BLaER1 treated with 17β-estradiol and CSF1 and Interleukin-3, amounts not matched to agents 10 nM and 100 nM (cell line): ENCODE data around the gene PADI6.
"Not testable (repeated sequence)": the region's sequence is repeated elsewhere in the genome, so short reads cannot be mapped to it uniquely, and the experiment has no call there.

Experiments
- H3K27ac ChIP-seq, 11 experiments: shearing (Covaris generic); formaldehyde crosslinking; 2 replicates each; pipeline ENCODE4 v1.8.1; 2022
- H3K27me3 ChIP-seq, 11 experiments: shearing (Covaris generic); formaldehyde crosslinking; 2 replicates each; pipeline ENCODE4 v1.8.1; 2022
- H3K36me3 ChIP-seq, 11 experiments: shearing (Covaris generic); formaldehyde crosslinking; 2 replicates each; pipeline ENCODE4 v1.8.1; 2022
- H3K4me1 ChIP-seq, 10 experiments: shearing (Covaris generic); formaldehyde crosslinking; 2 replicates each; pipeline ENCODE4 v1.8.1; 2022
- H3K4me2 ChIP-seq, 11 experiments: shearing (Covaris generic); formaldehyde crosslinking; 2 replicates each; pipeline ENCODE4 v1.8.1; 2022
- H3K4me3 ChIP-seq, 10 experiments: shearing (Covaris generic); formaldehyde crosslinking; 2 replicates each; pipeline ENCODE4 v1.8.1; 2022
- H3K9ac ChIP-seq, 11 experiments: shearing (Covaris generic); formaldehyde crosslinking; 2 replicates each; pipeline ENCODE4 v1.8.1; 2022
- H3K9me3 ChIP-seq, 11 experiments: shearing (Covaris generic); formaldehyde crosslinking; replicated peaks in 1 of 11; 2 replicates each; pipeline ENCODE4 v1.8.1; 2022
- H4K20me1 ChIP-seq, 11 experiments: shearing (Covaris generic); formaldehyde crosslinking; 2 replicates each; pipeline ENCODE4 v1.8.1; 2022
- Cebpa-rat ChIP-seq, 11 experiments: shearing (Covaris generic); IDR thresholded peaks; 2 replicates each; pipeline ENCODE4 v1.8.1; 2022

The PADI6 gene

GRCh38 chr1:17405898-17406759, 34.1 kb downstream of the PADI6 start:
- peaks cover 0 to 15% (median 0%) of the 10 kb centered on the region in 10 experiments; a peak in 6 of 20 replicates for H3K4me1 ChIP-seq
- TF ChIP-seq Cebpa-rat (IDR thresholded peaks at IDR 0.05) = no peak
- H3K9me3 ChIP-seq = no peaks in the 10 kb centered on the region
- H3K27me3 ChIP-seq = no peaks in the 10 kb centered on the region
- no peak overlapping the region for H3K4me2 ChIP-seq
- H3K4me3 ChIP-seq = no peak overlapping the region
- no peak overlapping the region for H3K9ac ChIP-seq
- peaks cover 44 to 60% (median 54%) of the 10 kb centered on the region in 11 experiments for H3K36me3 ChIP-seq
- peaks cover 31 to 98% (median 78%) of the 10 kb centered on the region in 11 experiments; a peak in 21 of 22 replicates for H4K20me1 ChIP-seq
- H3K27ac ChIP-seq = no peak overlapping the region

DNA sequence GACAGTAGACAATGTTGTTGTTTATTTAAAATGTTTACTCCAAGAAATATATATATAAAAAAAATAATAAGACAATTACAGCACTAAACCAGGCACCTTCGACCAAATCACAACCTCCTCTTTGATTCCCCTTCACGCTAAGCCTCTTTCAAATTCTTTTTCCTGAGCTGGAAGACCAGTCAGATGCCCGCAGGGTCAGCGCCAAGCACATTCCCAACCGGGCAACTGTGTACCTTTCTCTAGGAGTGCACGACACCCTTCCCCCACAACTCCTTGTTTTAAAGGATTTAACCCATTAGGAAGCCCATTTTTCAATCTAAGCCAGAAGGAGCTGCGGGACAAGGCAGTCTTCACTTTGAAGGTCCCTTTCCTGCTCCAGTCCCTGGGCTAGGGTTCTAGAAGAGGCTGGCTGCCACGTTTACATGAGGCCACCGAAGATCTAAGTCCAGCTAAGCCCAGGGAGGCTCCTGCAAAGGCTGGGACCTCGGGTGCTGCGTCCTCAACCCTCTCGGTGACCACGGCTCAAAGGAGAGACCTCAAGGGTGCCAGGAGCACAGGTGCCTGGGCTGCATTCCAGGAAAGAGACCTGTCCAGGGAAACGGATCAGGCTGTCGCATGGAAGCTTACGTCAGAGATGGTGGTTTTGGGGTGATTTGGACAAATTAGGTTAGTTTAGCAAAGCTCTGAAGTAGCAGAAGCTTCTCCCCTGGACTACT, 34.9 kb downstream of the PADI6 start:
- not testable (repeated sequence) for H3K9me3 ChIP-seq, H3K9ac ChIP-seq, H3K4me2 ChIP-seq, H3K27ac ChIP-seq, H3K4me3 ChIP-seq, H3K27me3 ChIP-seq
- Histone ChIP-seq H4K20me1 (peaks cover 35 to 98% (median 86%) of the 10 kb centered on the region in 11 experiments; a peak in 21 of 22 replicates), H3K36me3 (peaks cover 52 to 68% (median 62%) of the 10 kb centered on the region in 11 experiments), H3K4me1 (peaks cover 0 to 15% (median 0%) of the 10 kb centered on the region in 10 experiments; a peak in 6 of 20 replicates)

- H3K4me1 ChIP-seq = peaks cover 0 to 15% (median 0%) of the 10 kb centered on the region in 10 experiments; a peak in 6 of 20 replicates
- H4K20me1 ChIP-seq = peaks cover 46 to 99% (median 94%) of the 10 kb centered on the region in 11 experiments; a peak in 21 of 22 replicates
- H3K4me2 ChIP-seq, H3K27ac ChIP-seq, H3K9ac ChIP-seq, H3K4me3 ChIP-seq, H3K27me3 ChIP-seq, H3K9me3 ChIP-seq: not testable (repeated sequence)
- H3K36me3 ChIP-seq = peaks cover 62 to 78% (median 73%) of the 10 kb centered on the region in 11 experiments
Measured at GRCh38 chr1:17407786-17408514, 36.0 kb downstream of the PADI6 start.

GRCh38 chr1:17409391-17409811, 37.4 kb downstream of the PADI6 start:
- no peak overlapping the region for H3K4me3 ChIP-seq
- H3K36me3 ChIP-seq = peaks cover 76 to 92% (median 87%) of the 10 kb centered on the region in 11 experiments
- H4K20me1 ChIP-seq = peaks cover 52 to 100% (median 100%) of the 10 kb centered on the region in 11 experiments; a peak in 21 of 22 replicates
- TF ChIP-seq Cebpa-rat (IDR thresholded peaks at IDR 0.05) = no peak
- no peak overlapping the region for H3K4me2 ChIP-seq
- no peak overlapping the region for H3K27ac ChIP-seq
- 0 out of 22 replicates have a peak overlapping the region, but pooled peaks of 2 of the 11 experiments have one; percentile 4 to 15 for H3K9ac ChIP-seq
- H3K9me3 ChIP-seq = no peaks in the 10 kb centered on the region
- peaks cover 0 to 10% (median 0%) of the 10 kb centered on the region in 10 experiments; a peak in 5 of 20 replicates for H3K4me1 ChIP-seq
- no peaks in the 10 kb centered on the region for H3K27me3 ChIP-seq

DNA sequence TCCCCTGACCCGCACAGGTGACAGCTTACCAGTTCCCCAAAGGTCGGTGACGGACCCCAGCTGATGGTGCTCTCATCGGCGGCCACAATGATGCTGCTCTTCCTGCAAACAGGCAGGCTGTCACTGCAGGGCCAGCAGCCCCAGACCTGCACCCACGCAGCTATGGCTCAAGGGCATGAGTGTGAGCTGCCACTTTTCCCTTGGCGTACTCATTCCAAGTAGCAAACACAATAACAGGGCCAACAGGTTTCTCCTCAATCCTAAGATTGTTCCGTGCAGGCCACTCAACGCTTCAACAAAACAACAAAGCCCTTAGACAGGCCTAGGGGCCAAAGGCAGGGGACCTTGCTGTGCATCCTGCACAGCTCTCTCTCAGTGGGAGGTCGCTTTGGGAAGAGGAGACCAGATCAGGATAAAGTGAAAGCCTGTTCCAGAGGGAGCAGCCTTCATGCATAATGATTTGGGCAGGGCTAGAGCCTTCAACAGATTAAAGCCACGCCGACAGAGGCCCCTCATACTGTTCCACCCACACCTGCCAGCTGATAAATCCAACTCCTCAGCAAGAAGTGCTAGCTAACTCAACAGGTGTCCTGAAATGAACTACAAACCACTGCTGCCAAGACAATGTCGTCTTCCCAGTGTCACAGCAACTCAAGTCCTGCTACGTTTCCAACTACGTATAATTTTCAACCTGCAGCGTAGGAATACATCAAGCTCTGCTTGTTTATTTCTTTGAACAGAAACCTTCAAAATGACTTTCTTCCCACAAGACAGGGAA, 40.3 kb downstream of the PADI6 start:
- H3K27me3 ChIP-seq = no peaks in the 10 kb centered on the region
- H3K27ac ChIP-seq = no peak overlapping the region
- H3K4me1 ChIP-seq = no peaks in the 10 kb centered on the region
- no peak overlapping the region for H3K4me2 ChIP-seq
- no peaks in the 10 kb centered on the region for H3K9me3 ChIP-seq
- peaks cover 98 to 100% (median 98%) of the 10 kb centered on the region in 11 experiments for H3K36me3 ChIP-seq
- H4K20me1 ChIP-seq = peaks cover 46 to 100% (median 98%) of the 10 kb centered on the region in 11 experiments; a peak in 21 of 22 replicates
- H3K4me3 ChIP-seq = no peak overlapping the region
- no peak for TF ChIP-seq Cebpa-rat (IDR thresholded peaks at IDR 0.05)
- no peak overlapping the region for H3K9ac ChIP-seq

DNA sequence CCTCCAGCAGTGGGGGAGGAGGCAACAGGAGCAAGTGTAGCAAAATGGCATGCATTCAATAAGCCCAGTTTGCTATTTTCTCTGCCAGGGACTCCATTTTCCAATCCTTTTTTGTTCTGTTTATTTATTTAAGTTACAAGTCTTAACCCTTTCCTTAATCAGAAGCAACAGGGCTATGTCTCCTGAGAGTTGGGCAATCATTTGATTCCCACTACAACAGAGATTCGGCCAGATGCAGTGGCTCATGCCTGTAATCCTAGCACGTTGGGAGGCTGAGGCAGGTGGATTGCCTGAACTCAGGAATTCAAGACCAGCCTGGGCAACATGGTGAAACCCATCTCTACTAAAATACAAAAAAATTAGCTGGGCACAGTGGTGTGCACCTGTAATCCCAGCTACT, 42.0 kb downstream of the PADI6 start:
- Histone ChIP-seq H3K4me2 (no peak overlapping the region), H4K20me1 (peaks cover 49 to 100% (median 98%) of the 10 kb centered on the region in 11 experiments; a peak in 21 of 22 replicates), H3K27ac (no peak overlapping the region), H3K9ac (no peak overlapping the region), H3K27me3 (no peaks in the 10 kb centered on the region), H3K4me3 (no peak overlapping the region), H3K4me1 (no peaks in the 10 kb centered on the region), H3K9me3 (no peaks in the 10 kb centered on the region), H3K36me3 (peaks cover 98 to 100% (median 98%) of the 10 kb centered on the region in 11 experiments)
- TF ChIP-seq Cebpa-rat (IDR thresholded peaks at IDR 0.05) = no peak

GRCh38 chr1:17416389-17416788, 44.4 kb downstream of the PADI6 start:
- Histone ChIP-seq H3K27me3 (no peaks in the 10 kb centered on the region), H3K27ac (no peak overlapping the region), H3K36me3 (peaks cover 98 to 100% (median 98%) of the 10 kb centered on the region in 11 experiments), H3K9me3 (no peaks in the 10 kb centered on the region), H3K4me1 (peaks cover 0 to 9% (median 2%) of the 10 kb centered on the region in 10 experiments; a peak in 7 of 20 replicates), H3K4me3 (no peak overlapping the region), H3K4me2 (no peak overlapping the region), H3K9ac (no peak overlapping the region), H4K20me1 (peaks cover 47 to 100% (median 98%) of the 10 kb centered on the region in 11 experiments; a peak in 21 of 22 replicates)
- TF ChIP-seq Cebpa-rat (IDR thresholded peaks at IDR 0.05) = no peak
